Thymus (tissue), 11 donors: ENCODE results near the gene ZNF408. TPM values are rescaled to one million over a fixed set of nuclear protein-coding genes. Genes with fewer than 3 reads are reported as not detected.

ENCODE experiments used
- DNase-seq, 9 donors: peaks; one replicate each; pipeline ENCODE4 v3.0.0-alpha.2; 2013; ENCODE audit warnings: low spot score in 9 of 9, low read depth in 6 of 9, missing footprints in 1 of 9
- H3K27ac ChIP-seq, 2 donors: one replicate each; pipeline ENCODE4 v1.5.1; 2013; ENCODE audit warnings: control low read depth in 1 of 2, low read depth in 1 of 2, low read length in 1 of 2, mild to moderate bottlenecking in 1 of 2, moderate library complexity in 1 of 2
- H3K27me3 ChIP-seq, 2 donors: one replicate each; pipeline ENCODE4 v1.5.1; 2013; ENCODE audit warnings: low read length in 1 of 2; ENCODE audit not compliant: control insufficient read depth in 2 of 2, insufficient read depth in 1 of 2
- H3K36me3 ChIP-seq, 2 donors: one replicate each; pipeline ENCODE4 v1.5.1; 2013; ENCODE audit warnings: low read length in 1 of 2, mild to moderate bottlenecking in 1 of 2, moderate library complexity in 1 of 2; ENCODE audit not compliant: control insufficient read depth in 2 of 2, insufficient read depth in 2 of 2
- H3K4me1 ChIP-seq, 2 donors: one replicate each; pipeline ENCODE4 v1.5.1; 2013; ENCODE audit warnings: low read length in 2 of 2; ENCODE audit not compliant: control insufficient read depth in 2 of 2, insufficient read depth in 2 of 2
- H3K4me3 ChIP-seq, 2 donors: one replicate each; pipeline ENCODE4 v1.5.1; 2013; ENCODE audit warnings: low read length in 2 of 2, control low read depth in 1 of 2, mild to moderate bottlenecking in 1 of 2
- H3K9me3 ChIP-seq, 2 donors: one replicate each; pipeline ENCODE4 v1.5.1; 2013; ENCODE audit warnings: low read length in 1 of 2, mild to moderate bottlenecking in 1 of 2; ENCODE audit not compliant: control insufficient read depth in 2 of 2, insufficient read depth in 1 of 2
- WGBS: extraction: QIAGEN DNeasy Blood & Tissue Kit; methylation state at CpG from one replicate; pipeline ENCODE4 v1.1.7; 2013; 5-methylcytosine and 5-hydroxymethylcytosine counted together
- polyA plus RNA-seq: library from polyadenylated mRNA; stranded (reverse); fragments of 200-250 nt; gene quantifications from one replicate; pipeline ENCODE4 v1.2.3, GENCODE V29; 2013
- total RNA-seq: library from RNA; stranded (reverse); fragments of 120-200 nt; gene quantifications from one replicate; pipeline ENCODE4 v1.2.4, GENCODE V29; 2013
- donor health status: healthy.

ZNF408 gene
- total and polyA plus RNA-seq, 2 donors = 6.5 to 8.1 TPM

GRCh38 chr11:46726206-46726862 lies 25.5 kb downstream of the ZNF408 start:
- WGBS = 97% methylated on average over 26 of the region's 26 CpGs
- H3K27ac ChIP-seq = no peak overlapping the region
- no peaks in the 10 kb centered on the region for H3K27me3 ChIP-seq
- no peaks in the 10 kb centered on the region for H3K4me1 ChIP-seq
- H3K4me3 ChIP-seq = no peak overlapping the region
- H3K9me3 ChIP-seq = no peaks in the 10 kb centered on the region
- H3K36me3 ChIP-seq = no peaks in the 10 kb centered on the region
- DNase-seq = no peak

- Histone ChIP-seq H3K36me3 (no peaks in the 10 kb centered on the region), H3K27ac (no peak overlapping the region), H3K4me1 (no peaks in the 10 kb centered on the region), H3K9me3 (no peaks in the 10 kb centered on the region), H3K27me3 (no peaks in the 10 kb centered on the region), H3K4me3 (no peak overlapping the region)
- 96% methylated on average over 17 of the region's 17 CpGs for WGBS
- no peak for DNase-seq
Observed at GRCh38 chr11:46727952-46728658, 27.3 kb downstream of the ZNF408 start.

- H3K27ac ChIP-seq = no peak overlapping the region
- no peaks in the 10 kb centered on the region for H3K36me3 ChIP-seq
- 96% methylated on average over 9 of the region's 9 CpGs for WGBS
- no peak for DNase-seq
- no peaks in the 10 kb centered on the region for H3K27me3 ChIP-seq
- no peaks in the 10 kb centered on the region for H3K4me1 ChIP-seq
- no peak overlapping the region for H3K4me3 ChIP-seq
- H3K9me3 ChIP-seq = no peaks in the 10 kb centered on the region
Observed at GRCh38 chr11:46728659-46729040, 27.8 kb downstream of the ZNF408 start.

GRCh38 chr11:46729110-46730027 lies 28.5 kb downstream of the ZNF408 start:
- Histone ChIP-seq H3K36me3 (no peaks in the 10 kb centered on the region), H3K9me3 (no peaks in the 10 kb centered on the region), H3K27ac (no peak overlapping the region), H3K4me3 (no peak overlapping the region), H3K4me1 (no peaks in the 10 kb centered on the region), H3K27me3 (no peaks in the 10 kb centered on the region)
- no peak for DNase-seq
- WGBS = 95% methylated on average over 24 of the region's 24 CpGs

GRCh38 chr11:46731545-46731944 lies 30.7 kb downstream of the ZNF408 start:
- H3K9me3 ChIP-seq = no peaks in the 10 kb centered on the region
- WGBS = 95% methylated on average over 4 of the region's 4 CpGs
- H3K27ac ChIP-seq = no peak overlapping the region
- H3K36me3 ChIP-seq = no peaks in the 10 kb centered on the region
- H3K4me1 ChIP-seq = no peaks in the 10 kb centered on the region
- H3K4me3 ChIP-seq = no peak overlapping the region
- no peak for DNase-seq
- no peaks in the 10 kb centered on the region for H3K27me3 ChIP-seq

GRCh38 chr11:46733234-46733633 lies 32.4 kb downstream of the ZNF408 start:
- Histone ChIP-seq H3K36me3 (no peaks in the 10 kb centered on the region), H3K27me3 (no peaks in the 10 kb centered on the region), H3K4me3 (no peak overlapping the region), H3K4me1 (no peaks in the 10 kb centered on the region), H3K27ac (no peak overlapping the region), H3K9me3 (no peaks in the 10 kb centered on the region)
- no peak for DNase-seq
- WGBS = 96% methylated on average over 1 of the region's 1 CpG

- H3K9me3 ChIP-seq = no peaks in the 10 kb centered on the region
- DNase-seq = no peak
- H3K4me3 ChIP-seq = no peak overlapping the region
- H3K36me3 ChIP-seq = peaks cover 3 to 4% of the 10 kb centered on the region in 2 donors
- no peaks in the 10 kb centered on the region for H3K4me1 ChIP-seq
- no peaks in the 10 kb centered on the region for H3K27me3 ChIP-seq
- H3K27ac ChIP-seq = no peak overlapping the region
- WGBS = 97% methylated on average over 7 of the region's 7 CpGs
Observed at GRCh38 chr11:46736146-46736545, 35.3 kb downstream of the ZNF408 start.

- 81% methylated on average over 5 of the region's 5 CpGs for WGBS
- peaks cover 7 to 8% of the 10 kb centered on the region in 2 donors for H3K36me3 ChIP-seq
- no peaks in the 10 kb centered on the region for H3K9me3 ChIP-seq
- no peak overlapping the region for H3K27ac ChIP-seq
- H3K4me1 ChIP-seq = no peaks in the 10 kb centered on the region
- H3K27me3 ChIP-seq = no peaks in the 10 kb centered on the region
- no peak overlapping the region for H3K4me3 ChIP-seq
- DNase-seq = no peak
Observed at GRCh38 chr11:46736615-46737014, 35.8 kb downstream of the ZNF408 start.

GRCh38 chr11:46737699-46738098 lies 36.9 kb downstream of the ZNF408 start:
- 97% methylated on average over 11 of the region's 11 CpGs for WGBS
- H3K4me1 ChIP-seq = no peaks in the 10 kb centered on the region
- H3K4me3 ChIP-seq = no peak overlapping the region
- H3K9me3 ChIP-seq = no peaks in the 10 kb centered on the region
- no peaks in the 10 kb centered on the region for H3K27me3 ChIP-seq
- no peak for DNase-seq
- no peak overlapping the region for H3K27ac ChIP-seq
- H3K36me3 ChIP-seq = peaks cover 17 to 18% of the 10 kb centered on the region in 2 donors
